Glutamatergic neuron (in vitro differentiated cells): ENCODE data around the gene NR2F1. TPM values are rescaled to one million over a fixed set of nuclear protein-coding genes. Genes with fewer than 3 reads are reported as not detected.

ENCODE experiments used
- DNase-seq: peaks from one replicate; pipeline ENCODE4 v3.0.0; 2022
- H3K27ac Mint-ChIP-seq: one replicate; pipeline ENCODE4 v1.8.0; 2020; ENCODE audit warnings: mild to moderate bottlenecking, mixed read lengths, inconsistent platforms; ENCODE audit not compliant: unreplicated experiment
- H3K27me3 Mint-ChIP-seq: one replicate; pipeline ENCODE4 v1.8.0; 2020; ENCODE audit warnings: mild to moderate bottlenecking, moderate library complexity, mixed read lengths, inconsistent platforms; ENCODE audit not compliant: unreplicated experiment
- H3K36me3 Mint-ChIP-seq: one replicate; pipeline ENCODE4 v1.8.0; 2020; ENCODE audit warnings: mild to moderate bottlenecking, mixed read lengths, inconsistent platforms; ENCODE audit not compliant: unreplicated experiment
- H3K4me1 Mint-ChIP-seq: one replicate; pipeline ENCODE4 v1.8.0; 2020; ENCODE audit warnings: mild to moderate bottlenecking, low read depth, mixed read lengths, inconsistent platforms; ENCODE audit not compliant: unreplicated experiment
- H3K4me3 Mint-ChIP-seq: one replicate; pipeline ENCODE4 v1.8.0; 2020; ENCODE audit warnings: mild to moderate bottlenecking, mixed read lengths, inconsistent platforms; ENCODE audit not compliant: unreplicated experiment
- H3K9me3 Mint-ChIP-seq: one replicate; pipeline ENCODE4 v1.8.0; 2020; ENCODE audit warnings: mild to moderate bottlenecking, moderate library complexity, mixed read lengths, inconsistent platforms; ENCODE audit not compliant: unreplicated experiment
- CTCF ChIP-seq: fragments of 200-600 bp; sonication (generic); IDR thresholded peaks from one replicate; pipeline ENCODE4 v1.5.0; 2021; ENCODE audit not compliant: partially characterized antibody, unreplicated experiment
- total RNA-seq: library from RNA; stranded (reverse); fragmentation: NEBNext Ultra II Directional; extraction: Animal tissue kit (Norgen Biotek cat#: 25700); gene quantifications from one replicate; pipeline ENCODE4 v1.2.1, GENCODE V29; 2021; ENCODE audit not compliant: unreplicated experiment

NR2F1 gene
- total RNA-seq, 1 donor from 2014 or later = 0.37 TPM

- peaks cover 2% of the 10 kb centered on the region for H3K4me1 Mint-ChIP-seq
- H3K36me3 Mint-ChIP-seq = no peaks in the 10 kb centered on the region
- H3K27ac Mint-ChIP-seq = peak overlapping the region; percentile 44
- peaks cover 15% of the 10 kb centered on the region for H3K9me3 Mint-ChIP-seq
- no peak for TF ChIP-seq CTCF
- peaks cover 35% of the 10 kb centered on the region for H3K27me3 Mint-ChIP-seq
- peak overlapping the region; percentile 53 for H3K4me3 Mint-ChIP-seq
- DNase-seq = no peak
Observed at GRCh38 chr5:93601071-93601801, 18.2 kb downstream of the NR2F1 start.

- TF ChIP-seq CTCF = no peak
- Mint-ChIP-seq H3K36me3 (no peaks in the 10 kb centered on the region), H3K27ac (peak overlapping the region; percentile 44), H3K9me3 (peaks cover 15% of the 10 kb centered on the region), H3K4me3 (peak overlapping the region; percentile 53), H3K27me3 (peaks cover 31% of the 10 kb centered on the region), H3K4me1 (peaks cover 2% of the 10 kb centered on the region)
- DNase-seq = peak; percentile 39
Observed at GRCh38 chr5:93601802-93602155, 18.8 kb downstream of the NR2F1 start.

- H3K9me3 Mint-ChIP-seq = peaks cover 15% of the 10 kb centered on the region
- no peak for TF ChIP-seq CTCF
- peaks cover 2% of the 10 kb centered on the region for H3K4me1 Mint-ChIP-seq
- H3K4me3 Mint-ChIP-seq = peak overlapping the region; percentile 53
- DNase-seq = peak; percentile 46
- peaks cover 32% of the 10 kb centered on the region for H3K27me3 Mint-ChIP-seq
- peak overlapping the region; percentile 44 for H3K27ac Mint-ChIP-seq
- H3K36me3 Mint-ChIP-seq = no peaks in the 10 kb centered on the region
Observed at GRCh38 chr5:93602241-93603077, 19.4 kb downstream of the NR2F1 start.

- no peak for DNase-seq
Observed at GRCh38 chr5:93603078-93603792, 20.2 kb downstream of the NR2F1 start.

More at GRCh38 chr5:93603078-93603792, 20.2 kb downstream of the NR2F1 start:
- TF ChIP-seq CTCF = no peak
- Mint-ChIP-seq H3K36me3 (no peaks in the 10 kb centered on the region), H3K27ac (peak overlapping the region; percentile 53), H3K4me1 (peaks cover 3% of the 10 kb centered on the region), H3K4me3 (peak overlapping the region; percentile 76), H3K9me3 (peaks cover 11% of the 10 kb centered on the region), H3K27me3 (peaks cover 36% of the 10 kb centered on the region)
